GM12878 (cell line): ENCODE data around the gene LRFN2. TPM values are rescaled to one million over a fixed set of nuclear protein-coding genes. Genes with fewer than 3 reads are reported as not detected.

Experiments
- ATAC-seq: fragments of 200-7000 bp; cut with Tn5 transposase; 3 replicates; pipeline ENCODE4 v1.9.1; 2020; ENCODE audit warnings: mild to moderate bottlenecking, moderate library complexity
- BruUV-seq: library from RNA; stranded (reverse); fragments of 400-500 nt; replicated peaks from 2 replicates; lab custom pipeline; 2021; lab: Mats Ljungman, UMichigan
- CTCF ChIA-PET: fragments of 300-600 bp; sonication (Branson Sonifier 250); formaldehyde crosslinking; extraction: SDS; loops from one replicate; lab custom pipeline; 2021; ENCODE audit warnings: inconsistent platforms; lab: Yijun Ruan, JAX
- POLR2A ChIA-PET: fragments of 350-600 bp; formaldehyde crosslinking; extraction: SDS; loops from one replicate; lab custom pipeline; 2021; ENCODE audit warnings: inconsistent platforms; lab: Charles Lee
- RAD21 ChIA-PET: fragments of 300-600 bp; sonication (Branson Sonifier 250); formaldehyde crosslinking; loops from one replicate; lab custom pipeline; 2023; ENCODE audit warnings: antibody characterized with exemption; ENCODE audit not compliant: unreplicated experiment; lab: Charles Lee
- SMC1A ChIA-PET: fragments of 300-600 bp; sonication (Branson Sonifier 250); formaldehyde crosslinking; loops from one replicate; lab custom pipeline; 2023; ENCODE audit not compliant: unreplicated experiment, uncharacterized antibody; lab: Charles Lee
- DNase-seq: peaks from one replicate; pipeline ENCODE4 v3.0.0-alpha.2; 2011; ENCODE audit warnings: low read depth, low spot score
- FAIRE-seq: peaks from 3 replicates; lab custom pipeline; 2011; peaks lifted over from hg19 to GRCh38; lab: Jason Lieb, UNC
- H2AFZ ChIP-seq: 2 replicates; pipeline ENCODE4 v1.6.0; 2011; ENCODE audit warnings: low read depth, low read length, control low read depth; ENCODE audit not compliant: control insufficient read depth
- H3K27ac ChIP-seq: 2 replicates; pipeline ENCODE4 v1.5.1; 2011; ENCODE audit warnings: control low read depth; ENCODE audit not compliant: control insufficient read depth, insufficient read depth
- H3K27me3 ChIP-seq, 2 experiments: replicated peaks in 1 of 2; 2 replicates each; pipeline versions ENCODE4 v1.6.0 to v1.6.1; 2011; ENCODE audit warnings: low read length in 1 of 2; ENCODE audit not compliant: control insufficient read depth in 2 of 2, insufficient read depth in 2 of 2
- H3K36me3 ChIP-seq, 2 experiments: 2 replicates each; pipeline ENCODE4 v1.5.1; 2011; ENCODE audit warnings: low read length in 1 of 2; ENCODE audit not compliant: control insufficient read depth in 2 of 2, insufficient read depth in 2 of 2
- H3K4me1 ChIP-seq: 2 replicates; pipeline ENCODE4 v1.6.1; 2011; ENCODE audit warnings: mild to moderate bottlenecking, low read length, moderate library complexity, mixed read lengths; ENCODE audit not compliant: control insufficient read depth, insufficient read depth
- H3K4me2 ChIP-seq: 2 replicates; pipeline ENCODE4 v1.6.0; 2011; ENCODE audit warnings: control low read depth; ENCODE audit not compliant: control insufficient read depth, insufficient read depth
- H3K4me3 ChIP-seq: fragments of 200-600 bp; sonication (generic); 2 replicates; pipeline ENCODE4 v1.5.1; 2016
- H3K79me2 ChIP-seq: 2 replicates; pipeline ENCODE4 v1.6.0; 2011; ENCODE audit warnings: low read length; ENCODE audit not compliant: control insufficient read depth, insufficient read depth
- H3K9ac ChIP-seq: 2 replicates; pipeline ENCODE4 v1.8.0; 2011; ENCODE audit warnings: low read length, control low read depth, mixed read lengths; ENCODE audit not compliant: control insufficient read depth, insufficient read depth
- H3K9me3 ChIP-seq: replicated peaks from 3 replicates; pipeline ENCODE4 v1.5.1; 2011; ENCODE audit warnings: mild to moderate bottlenecking, low read length; ENCODE audit not compliant: control insufficient read depth, insufficient read depth
- H4K20me1 ChIP-seq: 2 replicates; pipeline ENCODE4 v1.6.0; 2011; ENCODE audit not compliant: control insufficient read depth, insufficient read depth
- CHD4 ChIP-seq: fragments of 200-600 bp; sonication (generic); IDR thresholded peaks from 2 replicates; pipeline ENCODE4 v1.6.1; 2016; ENCODE audit warnings: mild to moderate bottlenecking
- GABPA ChIP-seq: IDR thresholded peaks from 2 replicates; pipeline ENCODE4 v1.6.1; 2014; ENCODE audit warnings: antibody characterized with exemption, low read depth, mild to moderate bottlenecking, inconsistent platforms
- NFIC ChIP-seq: IDR thresholded peaks from 2 replicates; pipeline ENCODE4 v1.6.1; 2012; ENCODE audit warnings: low read depth, mild to moderate bottlenecking, inconsistent platforms, low read length, moderate library complexity
- NFXL1 ChIP-seq: fragments of 450-650 bp; IDR thresholded peaks from 2 replicates; pipeline ENCODE4 v1.6.1; 2017; ENCODE audit warnings: antibody characterized with exemption, mild to moderate bottlenecking, borderline replicate concordance
- RCOR1 ChIP-seq: conservative IDR thresholded peaks from 2 replicates; pipeline ENCODE4 v1.6.1; 2012; ENCODE audit warnings: low read depth, low read length, improper control_type of control experiment
- ZBTB4 ChIP-seq: fragments of 450-650 bp; formaldehyde crosslinking; IDR thresholded peaks from 2 replicates; pipeline ENCODE4 v1.4.0; 2022; ENCODE audit warnings: mild to moderate bottlenecking, moderate library complexity
- WGBS: methylation state at CpG from one replicate; pipeline ENCODE4 v1.1.6; 2016; ENCODE audit warnings: low lambda C conversion rate; ENCODE audit not compliant: insufficient replicate concordance, insufficient coverage; ENCODE audit errors: missing lambda C conversion rate; 5-methylcytosine and 5-hydroxymethylcytosine counted together
- in situ Hi-C: fragments of 300-500 bp; cut with MboI; formaldehyde crosslinking; loops from 9 replicates; pipeline ENCODE4 v1.14.3; 2018; ENCODE audit warnings: mixed read lengths
- intact Hi-C: fragments of 100-400 bp; cut with micrococcal nuclease; formaldehyde crosslinking; loops from one replicate; pipeline ENCODE4 v1.14.2; 2022; ENCODE audit not compliant: unreplicated experiment
- polyA plus RNA-seq, 11 experiments: library from polyadenylated mRNA; depleted of rRNA in 4 of 11; unstranded in 6 of 11; stranded (reverse) in 5 of 11; fragments of >200 nt; fragmentation: Nextera tagmentation in 4 of 11; fragmentation: Illumina TruSeq in 1 of 11; extraction: Ambion mirVana in 4 of 11; extraction: Trizol in 1 of 11; gene quantifications; 1 replicate in 1 of 11; 2 replicates in 10 of 11; pipeline versions ENCODE4 v1.2.1 to v1.2.3, GENCODE V29; 2011 to 2016; ENCODE audit warnings: inconsistent platforms in 2 of 11, missing spikeins in 2 of 11, low read depth in 1 of 11
- total RNA-seq, 4 experiments: library from RNA; depleted of rRNA in 3 of 4; stranded (reverse); fragments of >200 nt in 3 of 4; fragmentation: Illumina TruSeq in 1 of 4; extraction: Trizol in 1 of 4; gene quantifications; 2 replicates each; pipeline versions ENCODE4 v1.2.1 to v1.2.3, GENCODE V29; 2013 to 2021
- TF ChIP-seq, protein P1 (sequence below): fragments of 150-350 bp; IDR thresholded peaks from 2 replicates; pipeline ENCODE4 v1.6.1; 2016; ENCODE audit warnings: low read depth, low read length
- TF ChIP-seq, protein P2 (sequence below): fragments of 450-650 bp; IDR thresholded peaks from 2 replicates; pipeline ENCODE4 v1.6.1; 2016; ENCODE audit warnings: mild to moderate bottlenecking

The LRFN2 gene
- total and polyA plus RNA-seq, 10 of the 15 experiments (the other 5 are each of a cell fraction or from before 2014, with no cell fraction given): not detected

DNA sequence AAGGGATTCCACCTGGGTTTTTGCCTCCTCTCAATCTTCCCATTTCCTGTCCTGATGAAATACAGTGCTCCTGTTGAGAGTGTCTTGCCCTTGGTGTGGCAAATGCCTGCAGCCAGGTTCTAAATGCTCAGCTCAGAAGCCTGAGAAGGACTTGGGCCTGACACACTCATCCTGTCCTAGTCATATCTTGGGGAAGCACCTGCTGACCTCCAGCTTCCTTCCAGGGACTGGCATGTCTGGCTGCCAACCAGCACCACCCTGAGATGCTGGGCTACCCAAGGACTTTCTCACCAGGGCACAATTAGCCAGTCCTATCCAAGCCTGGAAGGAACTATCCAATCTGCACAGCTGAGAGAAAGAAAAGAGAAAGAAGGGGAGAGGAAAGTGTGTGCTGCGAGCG, 43.4 kb downstream of the LRFN2 start:
- Histone ChIP-seq H3K9ac (no peak overlapping the region), H3K4me2 (no peak overlapping the region), H2AFZ (no peak overlapping the region), H3K27me3 (no peaks in the 10 kb centered on the region; a peak in 3 of 4 replicates), H3K27ac (no peak overlapping the region), H3K4me1 (no peaks in the 10 kb centered on the region), H4K20me1 (no peaks in the 10 kb centered on the region), H3K79me2 (no peaks in the 10 kb centered on the region), H3K36me3 (no peaks in the 10 kb centered on the region), H3K4me3 (no peak overlapping the region), H3K9me3 (no peaks in the 10 kb centered on the region)
- CTCF ChIA-PET: interaction anchor here (1.5 kb wide), 1 partner anchor 9 kb away, joined by 3 read pairs; no protein-coding TSS in a partner anchor
- FAIRE-seq: no peak
- POLR2A ChIA-PET: no interaction called here
- SMC1A ChIA-PET: interaction anchor here (0.5 kb wide), 1 partner anchor 23 kb away, joined by 3 read pairs; no protein-coding TSS in a partner anchor
- WGBS: 25% methylated on average over 2 of the region's 2 CpGs
- BruUV-seq: no TSS peak
- DNase-seq: no peak
- intact Hi-C loops (no loop called here), in situ Hi-C loops (no loop called here)
- TF ChIP-seq, protein P1, sequence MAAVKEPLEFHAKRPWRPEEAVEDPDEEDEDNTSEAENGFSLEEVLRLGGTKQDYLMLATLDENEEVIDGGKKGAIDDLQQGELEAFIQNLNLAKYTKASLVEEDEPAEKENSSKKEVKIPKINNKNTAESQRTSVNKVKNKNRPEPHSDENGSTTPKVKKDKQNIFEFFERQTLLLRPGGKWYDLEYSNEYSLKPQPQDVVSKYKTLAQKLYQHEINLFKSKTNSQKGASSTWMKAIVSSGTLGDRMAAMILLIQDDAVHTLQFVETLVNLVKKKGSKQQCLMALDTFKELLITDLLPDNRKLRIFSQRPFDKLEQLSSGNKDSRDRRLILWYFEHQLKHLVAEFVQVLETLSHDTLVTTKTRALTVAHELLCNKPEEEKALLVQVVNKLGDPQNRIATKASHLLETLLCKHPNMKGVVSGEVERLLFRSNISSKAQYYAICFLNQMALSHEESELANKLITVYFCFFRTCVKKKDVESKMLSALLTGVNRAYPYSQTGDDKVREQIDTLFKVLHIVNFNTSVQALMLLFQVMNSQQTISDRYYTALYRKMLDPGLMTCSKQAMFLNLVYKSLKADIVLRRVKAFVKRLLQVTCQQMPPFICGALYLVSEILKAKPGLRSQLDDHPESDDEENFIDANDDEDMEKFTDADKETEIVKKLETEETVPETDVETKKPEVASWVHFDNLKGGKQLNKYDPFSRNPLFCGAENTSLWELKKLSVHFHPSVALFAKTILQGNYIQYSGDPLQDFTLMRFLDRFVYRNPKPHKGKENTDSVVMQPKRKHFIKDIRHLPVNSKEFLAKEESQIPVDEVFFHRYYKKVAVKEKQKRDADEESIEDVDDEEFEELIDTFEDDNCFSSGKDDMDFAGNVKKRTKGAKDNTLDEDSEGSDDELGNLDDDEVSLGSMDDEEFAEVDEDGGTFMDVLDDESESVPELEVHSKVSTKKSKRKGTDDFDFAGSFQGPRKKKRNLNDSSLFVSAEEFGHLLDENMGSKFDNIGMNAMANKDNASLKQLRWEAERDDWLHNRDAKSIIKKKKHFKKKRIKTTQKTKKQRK: no peak
- TF ChIP-seq NFIC: no peak
- no peak for TF ChIP-seq ZBTB4
- TF ChIP-seq CHD4: no peak
- TF ChIP-seq NFXL1: no peak
- TF ChIP-seq RCOR1: no peak
- TF ChIP-seq, protein P2, sequence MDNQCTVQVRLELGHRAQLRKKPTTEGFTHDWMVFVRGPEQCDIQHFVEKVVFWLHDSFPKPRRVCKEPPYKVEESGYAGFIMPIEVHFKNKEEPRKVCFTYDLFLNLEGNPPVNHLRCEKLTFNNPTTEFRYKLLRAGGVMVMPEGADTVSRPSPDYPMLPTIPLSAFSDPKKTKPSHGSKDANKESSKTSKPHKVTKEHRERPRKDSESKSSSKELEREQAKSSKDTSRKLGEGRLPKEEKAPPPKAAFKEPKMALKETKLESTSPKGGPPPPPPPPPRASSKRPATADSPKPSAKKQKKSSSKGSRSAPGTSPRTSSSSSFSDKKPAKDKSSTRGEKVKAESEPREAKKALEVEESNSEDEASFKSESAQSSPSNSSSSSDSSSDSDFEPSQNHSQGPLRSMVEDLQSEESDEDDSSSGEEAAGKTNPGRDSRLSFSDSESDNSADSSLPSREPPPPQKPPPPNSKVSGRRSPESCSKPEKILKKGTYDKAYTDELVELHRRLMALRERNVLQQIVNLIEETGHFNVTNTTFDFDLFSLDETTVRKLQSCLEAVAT: no peak
- no peak for TF ChIP-seq GABPA
- RAD21 ChIA-PET: no interaction called here
- ATAC-seq: no peak
